GM12872 (cell line): ENCODE data around the gene GABRR3.

ENCODE experiments used
- CTCF ChIP-seq: IDR thresholded peaks from 3 replicates; pipeline ENCODE4 v1.5.1; 2011; ENCODE audit warnings: low read depth, mild to moderate bottlenecking, low read length, moderate library complexity; ENCODE audit not compliant: insufficient read depth

Gene GABRR3

GRCh38 chr3:98034036-98034435 is 1.1 kb downstream of the GABRR3 start:
- no peak for TF ChIP-seq CTCF

GRCh38 chr3:98032904-98033303 is 2.2 kb downstream of the GABRR3 start:
- no peak for TF ChIP-seq CTCF

GRCh38 chr3:98032265-98032664 is 2.9 kb downstream of the GABRR3 start:
- no peak for TF ChIP-seq CTCF

- no peak for TF ChIP-seq CTCF
Observed at GRCh38 chr3:98029083-98029482, 6.0 kb downstream of the GABRR3 start.

GRCh38 chr3:98027085-98027446 is 8.0 kb downstream of the GABRR3 start:
- no peak for TF ChIP-seq CTCF

GRCh38 chr3:98026425-98027084 is 8.6 kb downstream of the GABRR3 start:
- no peak for TF ChIP-seq CTCF

- no peak for TF ChIP-seq CTCF
Observed at GRCh38 chr3:98025392-98025945, 9.6 kb downstream of the GABRR3 start.
